ENCODE measurements around the gene SLC19A1. TPM values are rescaled to one million over a fixed set of nuclear protein-coding genes. Genes with fewer than 3 reads are reported as not detected.
"Not testable (repeated sequence)": the region's sequence is repeated elsewhere in the genome, so short reads cannot be mapped to it uniquely, and the experiment has no call there.

SLC19A1 gene
- total RNA-seq, 1 donor from 2014 or later: 9.0 TPM

- no peak for FAIRE-seq
- DNase-seq (ENCODE audit: low spot score in 2 of 2): no peak
These were observed 6.7 kb downstream of the SLC19A1 start for GRCh38 chr21:45535341-45536081.

- DNase-seq (ENCODE audit: low spot score in 2 of 2) (peak; percentile 67 to 68), FAIRE-seq (no peak)
These were observed 7.5 kb downstream of the SLC19A1 start for GRCh38 chr21:45534636-45535331.

- DNase-seq (ENCODE audit: low spot score in 2 of 2): no peak
- FAIRE-seq: no peak
These were observed 8.2 kb downstream of the SLC19A1 start for GRCh38 chr21:45533846-45534635.

- DNase-seq (ENCODE audit: low spot score in 2 of 2) (no peak), FAIRE-seq (no peak)
These were observed 8.8 kb downstream of the SLC19A1 start for GRCh38 chr21:45533361-45533845.

- DNase-seq (ENCODE audit: low spot score in 2 of 2): no peak
- no peak for FAIRE-seq
These were observed 9.3 kb downstream of the SLC19A1 start for GRCh38 chr21:45532826-45533360.

GRCh38 chr21:45531393-45532215, 10.6 kb downstream of the SLC19A1 start:
- FAIRE-seq (no peak), DNase-seq (ENCODE audit: low spot score in 2 of 2) (no peak)

- DNase-seq (ENCODE audit: low spot score in 2 of 2); FAIRE-seq: not testable (repeated sequence)
These were observed 11.2 kb downstream of the SLC19A1 start for GRCh38 chr21:45531114-45531392.

- FAIRE-seq: no peak
These were observed 11.7 kb downstream of the SLC19A1 start for GRCh38 chr21:45530423-45531113.

GRCh38 chr21:45529785-45530422, 12.3 kb downstream of the SLC19A1 start:
- DNase-seq (ENCODE audit: low spot score in 2 of 2): no peak
- FAIRE-seq: no peak

More at GRCh38 chr21:45530423-45531113, 11.7 kb downstream of the SLC19A1 start:
- no peak for DNase-seq (ENCODE audit: low spot score in 2 of 2)

- FAIRE-seq (no peak), DNase-seq (ENCODE audit: low spot score in 2 of 2) (no peak)
These were observed 13.1 kb downstream of the SLC19A1 start for GRCh38 chr21:45528981-45529784.

- no peak for FAIRE-seq
These were observed 14.1 kb downstream of the SLC19A1 start for GRCh38 chr21:45528028-45528705.

GRCh38 chr21:45527151-45527999, 14.9 kb downstream of the SLC19A1 start:
- FAIRE-seq; DNase-seq (ENCODE audit: low spot score in 2 of 2): not testable (repeated sequence)

More at GRCh38 chr21:45528028-45528705, 14.1 kb downstream of the SLC19A1 start:
- no peak for DNase-seq (ENCODE audit: low spot score in 2 of 2)

GRCh38 chr21:45525910-45526306, 16.3 kb downstream of the SLC19A1 start:
- DNase-seq (ENCODE audit: low spot score in 2 of 2): no peak
- FAIRE-seq: no peak

GRCh38 chr21:45525153-45525909, 16.9 kb downstream of the SLC19A1 start:
- DNase-seq (ENCODE audit: low spot score in 2 of 2) (no peak), FAIRE-seq (no peak)

- FAIRE-seq: no peak
- DNase-seq (ENCODE audit: low spot score in 2 of 2): no peak
These were observed 17.5 kb downstream of the SLC19A1 start for GRCh38 chr21:45524756-45525152.
